ENCODE measurements around the gene STXBP3. TPM values are rescaled to one million over a fixed set of nuclear protein-coding genes. Genes with fewer than 3 reads are reported as not detected.

STXBP3 gene
- total and polyA plus RNA-seq, 4 experiments from 2014 or later = 69.0 to 92.5 (median 82.5) TPM

- Mint-ChIP-seq H3K27me3 (no peaks in the 10 kb centered on the region), H3K27ac (no peak overlapping the region), H3K4me3 (no peak overlapping the region), H3K36me3 (peaks cover 74 to 77% of the 10 kb centered on the region in 2 donors), H3K4me1 (peaks cover 0 to 3% (median 0%) of the 10 kb centered on the region in 4 donors), H3K9me3 (peaks cover 5 to 21% (median 14%) of the 10 kb centered on the region in 8 donors)
- H3K36me3 ChIP-seq (ENCODE audit: insufficient read depth, low read length) = peaks cover 42% of the 10 kb centered on the region
- DNase-seq = no peak
- H3K4me1 ChIP-seq (ENCODE audit: insufficient read depth, low read length) = no peaks in the 10 kb centered on the region
- H3K4me3 ChIP-seq (ENCODE audit: low read length in 2 of 2) = no peak overlapping the region
- POLR2A ChIA-PET (ENCODE audit: partially characterized antibody) = no interaction called here
- no peaks in the 10 kb centered on the region for H3K27me3 ChIP-seq (ENCODE audit: insufficient read depth, low read length)
- peaks cover 0 to 17% of the 10 kb centered on the region in 2 donors for H3K9me3 ChIP-seq (ENCODE audit: control insufficient read depth in 1 of 2, low read length in 2 of 2)
- intact Hi-C loops (cut with micrococcal nuclease) = no loop called here
- CTCF ChIA-PET (ENCODE audit: partially characterized antibody) = interaction anchor here (1.9 to 2.5 kb wide), 3 partner anchors 36 to 101 kb away, joined by 5 to 8 read pairs (median 7); partner anchors contain the start of gene PRPF38B
- no peak overlapping the region for H3K27ac ChIP-seq (ENCODE audit: low read depth, low read length)
These were observed 45.9 kb downstream of the STXBP3 start for GRCh38 chr1:108792420-108792819.

- Histone ChIP-seq H3K27me3 (ENCODE audit: insufficient read depth, low read length) (no peaks in the 10 kb centered on the region), H3K4me1 (ENCODE audit: insufficient read depth, low read length) (no peaks in the 10 kb centered on the region), H3K4me3 (ENCODE audit: low read length in 2 of 2) (no peak overlapping the region), H3K27ac (ENCODE audit: low read depth, low read length) (no peak overlapping the region), H3K36me3 (ENCODE audit: insufficient read depth, low read length) (peaks cover 19% of the 10 kb centered on the region), H3K9me3 (ENCODE audit: control insufficient read depth in 1 of 2, low read length in 2 of 2) (no peaks in the 10 kb centered on the region)
- peak overlapping the region in 2 of 7 donors; percentile 41 to 77 for H3K27ac Mint-ChIP-seq
- H3K36me3 Mint-ChIP-seq = peaks cover 50 to 63% of the 10 kb centered on the region in 2 donors
- intact Hi-C loops (cut with micrococcal nuclease) = no loop called here
- POLR2A ChIA-PET (ENCODE audit: partially characterized antibody) = no interaction called here
- H3K4me3 Mint-ChIP-seq = no peak overlapping the region
- no peaks in the 10 kb centered on the region for H3K27me3 Mint-ChIP-seq
- H3K4me1 Mint-ChIP-seq = no peaks in the 10 kb centered on the region
- CTCF ChIA-PET (ENCODE audit: partially characterized antibody) = no interaction called here
- H3K9me3 Mint-ChIP-seq = no peaks in the 10 kb centered on the region
- DNase-seq = no peak
These were observed 52.5 kb downstream of the STXBP3 start for GRCh38 chr1:108799001-108799400.

DNA sequence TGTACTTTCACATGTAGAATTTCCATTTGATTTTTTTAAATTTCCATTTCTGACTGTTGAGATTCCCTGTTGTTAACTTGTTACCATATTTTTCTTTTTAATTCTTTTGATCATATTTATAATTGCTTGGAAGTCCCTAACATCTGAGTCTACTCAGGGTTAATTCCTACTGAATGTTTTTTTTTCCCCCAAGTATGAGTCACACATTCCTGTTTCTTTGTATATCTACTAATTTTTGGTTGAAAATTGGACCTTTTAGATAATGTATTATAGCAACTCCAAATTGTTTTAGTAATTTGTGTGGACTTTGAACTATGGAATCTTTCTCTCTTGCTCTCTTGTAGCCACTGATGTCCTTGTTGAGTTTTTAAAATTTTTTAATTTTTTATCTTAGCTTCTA lies 54.6 kb downstream of the STXBP3 start:
- ChIA-PET CTCF (ENCODE audit: partially characterized antibody) (interaction anchor here (0.6 to 1.5 kb wide), 4 partner anchors 29 to 456 kb away, joined by 3 to 4 read pairs (median 3); no protein-coding TSS in a partner anchor), POLR2A (ENCODE audit: partially characterized antibody) (interaction anchor here (0.5 to 2.4 kb wide), 2 partner anchors 57 to 109 kb away, joined by 3 to 7 read pairs; partner anchors contain the start of gene PRPF38B)
- H3K4me1 Mint-ChIP-seq = no peaks in the 10 kb centered on the region
- no peak overlapping the region for H3K4me3 Mint-ChIP-seq
- DNase-seq = no peak
- H3K27ac Mint-ChIP-seq = peak overlapping the region in 3 of 7 donors; percentile 63 to 72 (median 68)
- H3K4me1 ChIP-seq (ENCODE audit: insufficient read depth, low read length) = no peaks in the 10 kb centered on the region
- no peak overlapping the region for H3K27ac ChIP-seq (ENCODE audit: low read depth, low read length)
- intact Hi-C loops (cut with micrococcal nuclease) = no loop called here
- H3K9me3 Mint-ChIP-seq = no peaks in the 10 kb centered on the region
- no peaks in the 10 kb centered on the region for H3K9me3 ChIP-seq (ENCODE audit: control insufficient read depth in 1 of 2, low read length in 2 of 2)
- H3K36me3 Mint-ChIP-seq = peaks cover 44 to 62% of the 10 kb centered on the region in 2 donors
- H3K27me3 Mint-ChIP-seq = no peaks in the 10 kb centered on the region
- peaks cover 9% of the 10 kb centered on the region for H3K36me3 ChIP-seq (ENCODE audit: insufficient read depth, low read length)
- no peak overlapping the region for H3K4me3 ChIP-seq (ENCODE audit: low read length in 2 of 2)
- no peaks in the 10 kb centered on the region for H3K27me3 ChIP-seq (ENCODE audit: insufficient read depth, low read length)

DNA sequence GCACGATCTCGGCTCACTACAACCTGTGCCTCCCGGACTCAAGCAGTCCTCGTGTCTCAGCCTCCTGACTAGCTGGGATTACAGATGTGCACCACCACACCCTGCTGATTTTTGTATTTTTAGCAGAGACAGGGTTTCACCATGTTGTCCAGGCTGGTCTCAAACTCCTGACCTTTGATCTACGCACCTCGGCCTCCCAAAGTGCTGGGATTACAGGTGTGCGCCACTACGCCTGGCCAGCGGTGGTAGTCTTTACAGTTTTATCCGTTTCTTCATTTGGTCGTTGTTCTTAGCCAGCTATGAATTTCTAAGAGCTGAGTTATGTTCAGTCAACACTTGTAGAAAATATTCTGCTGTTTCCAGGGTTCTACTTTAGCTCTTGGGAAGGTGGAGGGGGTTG lies 57.1 kb downstream of the STXBP3 start:
- no peaks in the 10 kb centered on the region for H3K27me3 ChIP-seq (ENCODE audit: insufficient read depth, low read length)
- Mint-ChIP-seq H3K27ac (no peak overlapping the region), H3K4me3 (no peak overlapping the region), H3K9me3 (no peaks in the 10 kb centered on the region), H3K27me3 (no peaks in the 10 kb centered on the region), H3K4me1 (no peaks in the 10 kb centered on the region), H3K36me3 (peaks cover 51 to 66% of the 10 kb centered on the region in 2 donors)
- ChIA-PET POLR2A (ENCODE audit: partially characterized antibody) (no interaction called here), CTCF (ENCODE audit: partially characterized antibody) (no interaction called here)
- intact Hi-C loops (cut with micrococcal nuclease) = no loop called here
- no peaks in the 10 kb centered on the region for H3K4me1 ChIP-seq (ENCODE audit: insufficient read depth, low read length)
- no peak overlapping the region for H3K27ac ChIP-seq (ENCODE audit: low read depth, low read length)
- no peak for DNase-seq
- no peak overlapping the region for H3K4me3 ChIP-seq (ENCODE audit: low read length in 2 of 2)
- peaks cover 9% of the 10 kb centered on the region for H3K36me3 ChIP-seq (ENCODE audit: insufficient read depth, low read length)
- no peaks in the 10 kb centered on the region for H3K9me3 ChIP-seq (ENCODE audit: control insufficient read depth in 1 of 2, low read length in 2 of 2)

DNA sequence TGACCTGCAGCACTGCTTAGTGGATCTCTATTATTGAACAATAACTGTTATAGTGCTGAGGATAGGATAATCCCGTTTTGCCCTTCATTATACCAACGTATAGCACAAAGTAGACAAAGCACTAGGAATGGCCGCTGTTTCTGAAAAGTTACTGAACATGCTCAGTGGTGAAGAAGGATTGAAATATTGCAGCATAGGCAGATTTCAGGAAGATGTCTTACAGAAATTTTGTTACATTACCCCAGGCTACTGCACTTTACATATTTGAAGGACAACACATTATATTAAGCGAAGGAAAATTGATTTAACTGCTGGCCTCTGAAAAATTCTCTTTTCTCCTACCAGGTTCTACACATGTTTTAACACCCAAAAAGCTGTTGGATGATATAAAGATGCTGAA lies 62.0 kb downstream of the STXBP3 start:
- Histone ChIP-seq H3K4me3 (ENCODE audit: low read length in 2 of 2) (no peak overlapping the region), H3K27me3 (ENCODE audit: insufficient read depth, low read length) (no peaks in the 10 kb centered on the region), H3K27ac (ENCODE audit: low read depth, low read length) (no peak overlapping the region), H3K4me1 (ENCODE audit: insufficient read depth, low read length) (no peaks in the 10 kb centered on the region), H3K9me3 (ENCODE audit: control insufficient read depth in 1 of 2, low read length in 2 of 2) (no peaks in the 10 kb centered on the region), H3K36me3 (ENCODE audit: insufficient read depth, low read length) (peaks cover 10% of the 10 kb centered on the region)
- H3K27ac Mint-ChIP-seq = peak overlapping the region in 1 of 7 donors; percentile 49
- H3K27me3 Mint-ChIP-seq = no peaks in the 10 kb centered on the region
- ChIA-PET CTCF (ENCODE audit: partially characterized antibody) (no interaction called here), POLR2A (ENCODE audit: partially characterized antibody) (interaction anchor here (0.6 kb wide), 1 partner anchor 216 kb away, joined by 5 read pairs; no protein-coding TSS in a partner anchor)
- peaks cover 34 to 44% of the 10 kb centered on the region in 2 donors for H3K36me3 Mint-ChIP-seq
- H3K4me1 Mint-ChIP-seq = no peaks in the 10 kb centered on the region
- intact Hi-C loops (cut with micrococcal nuclease) = no loop called here
- DNase-seq = no peak
- H3K4me3 Mint-ChIP-seq = peak overlapping the region in 1 of 8 donors; percentile 18
- no peaks in the 10 kb centered on the region for H3K9me3 Mint-ChIP-seq

DNA sequence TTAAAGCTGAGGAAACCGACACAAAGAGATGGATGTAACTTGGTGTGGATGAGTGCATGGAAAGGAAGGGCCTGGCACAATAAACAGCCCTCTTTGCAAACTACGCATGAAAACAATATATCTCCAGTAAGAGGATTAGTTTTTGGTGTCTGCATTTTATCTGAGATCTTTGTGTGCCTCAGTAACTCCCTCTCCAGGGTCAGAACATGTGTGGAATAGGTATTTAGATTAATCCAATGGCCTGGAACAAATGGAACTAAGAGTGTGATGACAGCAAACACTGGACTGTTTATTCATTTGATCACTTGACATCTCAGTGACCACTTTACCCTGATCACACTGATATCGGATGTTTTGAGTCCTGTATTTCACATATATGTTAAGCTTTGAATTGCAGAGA lies 65.1 kb downstream of the STXBP3 start:
- DNase-seq = no peak
- ChIA-PET CTCF (ENCODE audit: partially characterized antibody) (interaction anchor here (1.2 to 1.4 kb wide), 2 partner anchors 11 to 17 kb away, joined by 4 to 6 read pairs; no protein-coding TSS in a partner anchor), POLR2A (ENCODE audit: partially characterized antibody) (no interaction called here)
- intact Hi-C loops (cut with micrococcal nuclease) = no loop called here
- H3K4me3 ChIP-seq (ENCODE audit: low read length in 2 of 2) = no peak overlapping the region
- Mint-ChIP-seq H3K4me3 (no peak overlapping the region), H3K27me3 (no peaks in the 10 kb centered on the region), H3K4me1 (no peaks in the 10 kb centered on the region), H3K9me3 (no peaks in the 10 kb centered on the region), H3K36me3 (peaks cover 17 to 24% of the 10 kb centered on the region in 2 donors), H3K27ac (no peak overlapping the region)
- peaks cover 10% of the 10 kb centered on the region for H3K36me3 ChIP-seq (ENCODE audit: insufficient read depth, low read length)
- no peaks in the 10 kb centered on the region for H3K9me3 ChIP-seq (ENCODE audit: control insufficient read depth in 1 of 2, low read length in 2 of 2)
- H3K27ac ChIP-seq (ENCODE audit: low read depth, low read length) = no peak overlapping the region
- no peaks in the 10 kb centered on the region for H3K4me1 ChIP-seq (ENCODE audit: insufficient read depth, low read length)
- no peaks in the 10 kb centered on the region for H3K27me3 ChIP-seq (ENCODE audit: insufficient read depth, low read length)

GRCh38 chr1:108813326-108813725 lies 66.9 kb downstream of the STXBP3 start:
- H3K4me1 Mint-ChIP-seq = no peaks in the 10 kb centered on the region
- Histone ChIP-seq H3K36me3 (ENCODE audit: insufficient read depth, low read length) (peaks cover 6% of the 10 kb centered on the region), H3K4me3 (ENCODE audit: low read length in 2 of 2) (no peak overlapping the region), H3K9me3 (ENCODE audit: control insufficient read depth in 1 of 2, low read length in 2 of 2) (no peaks in the 10 kb centered on the region), H3K27ac (ENCODE audit: low read depth, low read length) (no peak overlapping the region), H3K4me1 (ENCODE audit: insufficient read depth, low read length) (no peaks in the 10 kb centered on the region), H3K27me3 (ENCODE audit: insufficient read depth, low read length) (no peaks in the 10 kb centered on the region)
- H3K4me3 Mint-ChIP-seq = no peak overlapping the region
- DNase-seq = no peak
- no peak overlapping the region for H3K27ac Mint-ChIP-seq
- intact Hi-C loops (cut with micrococcal nuclease) = no loop called here
- H3K36me3 Mint-ChIP-seq = peaks cover 12 to 14% of the 10 kb centered on the region in 2 donors
- no peaks in the 10 kb centered on the region for H3K9me3 Mint-ChIP-seq
- POLR2A ChIA-PET (ENCODE audit: partially characterized antibody) = no interaction called here
- CTCF ChIA-PET (ENCODE audit: partially characterized antibody) = interaction anchor here (1.7 kb wide), 1 partner anchor 14 kb away, joined by 6 read pairs; no protein-coding TSS in a partner anchor
- peaks cover 0 to under 1% of the 10 kb centered on the region in 2 donors for H3K27me3 Mint-ChIP-seq
